ENCODE measurements around the gene CARNS1. TPM values are rescaled to one million over a fixed set of nuclear protein-coding genes. Genes with fewer than 3 reads are reported as not detected.

Gene CARNS1
- total RNA-seq, 1 experiment from 2014 or later = 0.13 TPM

DNA sequence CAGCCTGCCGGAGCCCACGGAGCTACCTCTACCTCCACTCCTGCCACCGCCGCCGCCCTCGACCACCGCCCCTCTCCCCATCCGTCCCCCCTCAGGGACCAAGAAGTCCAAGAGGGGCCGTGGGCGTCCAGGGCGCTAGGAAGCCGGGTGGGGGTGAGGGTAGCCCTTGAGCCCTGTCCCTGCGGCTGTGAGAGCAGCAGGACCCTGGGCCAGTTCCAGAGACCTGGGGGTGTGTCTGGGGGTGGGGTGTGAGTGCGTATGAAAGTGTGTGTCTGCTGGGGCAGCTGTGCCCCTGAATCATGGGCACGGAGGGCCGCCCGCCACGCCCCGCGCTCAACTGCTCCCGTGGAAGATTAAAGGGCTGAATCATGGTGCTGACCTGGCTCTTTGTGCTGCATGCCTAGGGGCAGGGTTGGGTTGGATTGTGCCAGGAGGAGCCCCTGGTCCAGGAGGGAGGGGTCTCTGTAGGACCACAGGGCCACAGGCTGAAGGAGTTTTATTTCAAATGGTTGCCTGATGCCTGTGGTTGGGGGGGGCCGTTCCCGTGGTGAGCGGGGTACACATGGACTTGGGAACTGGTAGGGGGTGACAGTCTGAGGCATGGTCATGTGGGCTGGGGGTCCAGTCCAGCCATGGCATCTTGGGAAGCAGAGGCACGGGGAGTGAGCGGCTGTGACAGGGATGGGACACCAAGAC lies 19.7 kb downstream of the CARNS1 start:
- Histone ChIP-seq H3K27ac (ENCODE audit: low read depth, low read length, poor library complexity, severe bottlenecking) (no peak overlapping the region), H3K36me3 (ENCODE audit: insufficient read depth, low read length, poor library complexity, severe bottlenecking) (peaks cover 34% of the 10 kb centered on the region), H3K9me3 (ENCODE audit: low read depth, low read length, poor library complexity, severe bottlenecking) (no peaks in the 10 kb centered on the region), H3K4me1 (ENCODE audit: insufficient read depth, low read length, poor library complexity, severe bottlenecking) (no peaks in the 10 kb centered on the region), H3K4me3 (ENCODE audit: low read depth, low read length, poor library complexity, severe bottlenecking) (no peak overlapping the region), H3K27me3 (replicated peaks; ENCODE audit: insufficient read depth, low read depth, low read length, poor library complexity) (no peaks in the 10 kb centered on the region)
- no peak for TF ChIP-seq EZH2 (IDR thresholded peaks at IDR 0.05; ENCODE audit: borderline replicate concordance, low read depth, low read length, poor library complexity, severe bottlenecking)
- TF ChIP-seq, protein P1, sequence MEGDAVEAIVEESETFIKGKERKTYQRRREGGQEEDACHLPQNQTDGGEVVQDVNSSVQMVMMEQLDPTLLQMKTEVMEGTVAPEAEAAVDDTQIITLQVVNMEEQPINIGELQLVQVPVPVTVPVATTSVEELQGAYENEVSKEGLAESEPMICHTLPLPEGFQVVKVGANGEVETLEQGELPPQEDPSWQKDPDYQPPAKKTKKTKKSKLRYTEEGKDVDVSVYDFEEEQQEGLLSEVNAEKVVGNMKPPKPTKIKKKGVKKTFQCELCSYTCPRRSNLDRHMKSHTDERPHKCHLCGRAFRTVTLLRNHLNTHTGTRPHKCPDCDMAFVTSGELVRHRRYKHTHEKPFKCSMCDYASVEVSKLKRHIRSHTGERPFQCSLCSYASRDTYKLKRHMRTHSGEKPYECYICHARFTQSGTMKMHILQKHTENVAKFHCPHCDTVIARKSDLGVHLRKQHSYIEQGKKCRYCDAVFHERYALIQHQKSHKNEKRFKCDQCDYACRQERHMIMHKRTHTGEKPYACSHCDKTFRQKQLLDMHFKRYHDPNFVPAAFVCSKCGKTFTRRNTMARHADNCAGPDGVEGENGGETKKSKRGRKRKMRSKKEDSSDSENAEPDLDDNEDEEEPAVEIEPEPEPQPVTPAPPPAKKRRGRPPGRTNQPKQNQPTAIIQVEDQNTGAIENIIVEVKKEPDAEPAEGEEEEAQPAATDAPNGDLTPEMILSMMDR (conservative IDR thresholded peaks at IDR 0.05; ENCODE audit: low read depth, low read length) = no peak
- CTCF ChIA-PET = no interaction called here
- DNase-seq (ENCODE audit: low spot score) = no peak
- intact Hi-C loops (cut with micrococcal nuclease; ENCODE audit: unreplicated experiment) = no loop called here
- POLR2A ChIA-PET (ENCODE audit: low non-redundant PET) = no interaction called here
- BruUV-seq (replicated peaks) = no TSS peak

DNA sequence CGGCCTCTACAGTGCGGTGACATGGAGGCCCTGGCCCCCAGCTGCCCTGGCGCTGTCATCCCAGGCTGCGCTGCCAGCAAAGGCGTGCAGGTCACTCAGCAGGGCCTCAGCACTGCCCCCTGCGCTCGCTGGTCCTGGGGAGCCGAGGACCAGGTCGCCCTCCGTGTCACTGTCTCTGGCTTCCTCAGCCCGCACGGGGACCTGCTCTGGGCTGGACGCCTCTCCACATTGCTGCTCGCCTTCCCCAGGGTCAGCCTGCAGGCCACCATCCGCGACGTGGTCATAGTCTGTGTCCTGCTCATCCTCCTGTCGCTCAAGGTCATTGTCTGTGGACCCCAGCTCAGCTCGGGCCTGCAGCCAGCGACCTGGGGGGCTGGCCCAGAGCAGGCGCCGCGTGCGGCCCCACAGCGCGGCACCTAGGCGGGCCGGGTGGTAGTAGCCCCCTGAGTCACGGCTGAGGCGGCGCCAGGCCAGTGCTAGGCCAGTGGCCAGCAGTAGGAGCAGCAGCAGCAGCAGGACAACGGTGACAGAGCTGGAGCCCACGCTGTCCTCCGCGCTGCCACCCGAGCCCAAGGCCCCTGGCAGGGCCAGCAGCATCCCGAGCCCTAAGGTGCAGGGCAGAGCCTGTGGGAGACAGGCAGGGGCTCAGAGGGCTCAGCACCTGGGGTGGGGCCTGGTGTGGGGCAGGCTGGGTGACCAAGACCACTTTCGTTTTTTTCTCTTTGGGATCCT lies 20.4 kb downstream of the CARNS1 start:
- no peaks in the 10 kb centered on the region for H3K27me3 ChIP-seq (replicated peaks; ENCODE audit: insufficient read depth, low read depth, low read length, poor library complexity)
- ChIA-PET CTCF (no interaction called here), POLR2A (ENCODE audit: low non-redundant PET) (no interaction called here)
- intact Hi-C loops (cut with micrococcal nuclease; ENCODE audit: unreplicated experiment) = no loop called here
- no TSS peak for BruUV-seq (replicated peaks)
- no peak overlapping the region for H3K4me3 ChIP-seq (ENCODE audit: low read depth, low read length, poor library complexity, severe bottlenecking)
- peaks cover 35% of the 10 kb centered on the region for H3K36me3 ChIP-seq (ENCODE audit: insufficient read depth, low read length, poor library complexity, severe bottlenecking)
- no peaks in the 10 kb centered on the region for H3K4me1 ChIP-seq (ENCODE audit: insufficient read depth, low read length, poor library complexity, severe bottlenecking)
- no peaks in the 10 kb centered on the region for H3K9me3 ChIP-seq (ENCODE audit: low read depth, low read length, poor library complexity, severe bottlenecking)
- DNase-seq (ENCODE audit: low spot score) = no peak
- no peak overlapping the region for H3K27ac ChIP-seq (ENCODE audit: low read depth, low read length, poor library complexity, severe bottlenecking)
- TF ChIP-seq EZH2 (IDR thresholded peaks at IDR 0.05; ENCODE audit: borderline replicate concordance, low read depth, low read length, poor library complexity, severe bottlenecking) = no peak
- TF ChIP-seq, protein P1 (conservative IDR thresholded peaks at IDR 0.05; ENCODE audit: low read depth, low read length) = no peak

GRCh38 chr11:67436459-67437081 lies 21.1 kb downstream of the CARNS1 start:
- Histone ChIP-seq H3K27me3 (replicated peaks; ENCODE audit: insufficient read depth, low read depth, low read length, poor library complexity) (no peaks in the 10 kb centered on the region), H3K4me1 (ENCODE audit: insufficient read depth, low read length, poor library complexity, severe bottlenecking) (no peaks in the 10 kb centered on the region), H3K9me3 (ENCODE audit: low read depth, low read length, poor library complexity, severe bottlenecking) (no peaks in the 10 kb centered on the region), H3K4me3 (ENCODE audit: low read depth, low read length, poor library complexity, severe bottlenecking) (no peak overlapping the region), H3K36me3 (ENCODE audit: insufficient read depth, low read length, poor library complexity, severe bottlenecking) (peaks cover 39% of the 10 kb centered on the region), H3K27ac (ENCODE audit: low read depth, low read length, poor library complexity, severe bottlenecking) (no peak overlapping the region)
- DNase-seq (ENCODE audit: low spot score) = no peak
- POLR2A ChIA-PET (ENCODE audit: low non-redundant PET) = no interaction called here
- CTCF ChIA-PET = no interaction called here
- TF ChIP-seq, protein P1 (conservative IDR thresholded peaks at IDR 0.05; ENCODE audit: low read depth, low read length) = no peak
- no peak for TF ChIP-seq EZH2 (IDR thresholded peaks at IDR 0.05; ENCODE audit: borderline replicate concordance, low read depth, low read length, poor library complexity, severe bottlenecking)
- intact Hi-C loops (cut with micrococcal nuclease; ENCODE audit: unreplicated experiment) = no loop called here
- BruUV-seq (replicated peaks) = no TSS peak

All from A673 (cell line).